Natural killer cell (primary cell): ENCODE data around the gene ATRNL1. TPM values are rescaled to one million over a fixed set of nuclear protein-coding genes. Genes with fewer than 3 reads are reported as not detected.

Source experiments
- ATAC-seq, 3 donors: fragments of 150-1000 bp in 2 of 3; fragments of 200-7000 bp in 1 of 3; cut with Tn5 transposase; 1 replicate in 1 of 3; 2 replicates in 2 of 3; pipeline ENCODE4 v1.10.0; 2021; ENCODE audit warnings: mild to moderate bottlenecking in 2 of 3, moderate library complexity in 2 of 3
- DNase-seq, 2 donors: peaks; one replicate each; pipeline versions ENCODE4 v3.0.0 to v3.0.0-alpha.2; 2013 to 2021; ENCODE audit warnings: mixed read lengths in 1 of 2
- H3K27ac ChIP-seq: one replicate; pipeline ENCODE4 v1.5.1; 2013; ENCODE audit warnings: mild to moderate bottlenecking, low read length
- H3K27me3 ChIP-seq: one replicate; pipeline ENCODE4 v1.6.1; 2013; ENCODE audit warnings: low read length; ENCODE audit not compliant: control insufficient read depth, insufficient read depth
- H3K36me3 ChIP-seq: one replicate; pipeline ENCODE4 v1.6.1; 2013; ENCODE audit warnings: low read length; ENCODE audit not compliant: control insufficient read depth, insufficient read depth
- H3K4me1 ChIP-seq: one replicate; pipeline ENCODE4 v1.6.1; 2013; ENCODE audit warnings: low read length; ENCODE audit not compliant: control insufficient read depth, insufficient read depth
- H3K4me3 ChIP-seq: one replicate; pipeline ENCODE4 v1.5.1; 2013; ENCODE audit warnings: low read length
- H3K9me3 ChIP-seq: one replicate; pipeline ENCODE4 v1.6.1; 2013; ENCODE audit warnings: low read length; ENCODE audit not compliant: control insufficient read depth, insufficient read depth
- H3K27ac Mint-ChIP-seq, 2 donors: one replicate each; pipeline ENCODE4 v1.8.0; 2022; ENCODE audit warnings: mild to moderate bottlenecking in 2 of 2, mixed read lengths in 2 of 2, moderate library complexity in 1 of 2
- H3K27me3 Mint-ChIP-seq, 2 donors: one replicate each; pipeline ENCODE4 v1.8.0; 2022; ENCODE audit warnings: low read depth in 2 of 2, mixed read lengths in 2 of 2
- H3K36me3 Mint-ChIP-seq: one replicate; pipeline ENCODE4 v1.8.0; 2022; ENCODE audit warnings: mixed read lengths
- H3K4me1 Mint-ChIP-seq, 2 donors: one replicate each; pipeline ENCODE4 v1.8.0; 2022; ENCODE audit warnings: mixed read lengths in 2 of 2
- H3K4me3 Mint-ChIP-seq: one replicate; pipeline ENCODE4 v1.8.0; 2022; ENCODE audit warnings: mild to moderate bottlenecking, moderate library complexity, mixed read lengths
- H3K9me3 Mint-ChIP-seq, 2 donors: one replicate each; pipeline ENCODE4 v1.8.0; 2022; ENCODE audit warnings: mixed read lengths in 2 of 2
- CTCF ChIP-seq: fragments of 200-600 bp; IDR thresholded peaks from one replicate; pipeline ENCODE4 v1.8.0; 2022; ENCODE audit warnings: antibody characterized with exemption
- WGBS: methylation state at CpG from one replicate; pipeline ENCODE4 v1.1.7; 2013; ENCODE audit warnings: missing lambda C conversion rate; ENCODE audit not compliant: insufficient coverage; 5-methylcytosine and 5-hydroxymethylcytosine counted together
- intact Hi-C: fragments of 100-400 bp; cut with micrococcal nuclease; formaldehyde crosslinking; loops from one replicate; pipeline ENCODE4 v1.14.2; 2022
- total RNA-seq, 4 donors: library from RNA; stranded (reverse); fragments of 120-200 nt in 1 of 4; gene quantifications; one replicate each; pipeline versions ENCODE4 v1.2.3 to v1.2.4, GENCODE V29; 2013 to 2022

The ATRNL1 gene
- total RNA-seq, 3 donors from 2014 or later (not counting 1 experiment from before 2014, with no cell fraction given), result not detected

- 44% methylated on average over 1 of the region's 1 CpG for WGBS
- H3K4me3 ChIP-seq, result no peak overlapping the region
- no peaks in the 10 kb centered on the region for H3K36me3 Mint-ChIP-seq
- peaks cover 0 to 2% of the 10 kb centered on the region in 2 donors for H3K27me3 Mint-ChIP-seq
- no peaks in the 10 kb centered on the region for H3K4me1 Mint-ChIP-seq
- no peak for ATAC-seq
- intact Hi-C loops, result no loop called here
- H3K27me3 ChIP-seq, result no peaks in the 10 kb centered on the region
- H3K4me3 Mint-ChIP-seq, result no peak overlapping the region
- no peak for DNase-seq
- no peaks in the 10 kb centered on the region for H3K36me3 ChIP-seq
- H3K9me3 Mint-ChIP-seq, result no peaks in the 10 kb centered on the region
- no peaks in the 10 kb centered on the region for H3K4me1 ChIP-seq
- TF ChIP-seq CTCF, result no peak
- H3K27ac ChIP-seq, result no peak overlapping the region
- H3K27ac Mint-ChIP-seq, result no peak overlapping the region
- H3K9me3 ChIP-seq, result no peaks in the 10 kb centered on the region
Measured at GRCh38 chr10:115052728-115053127, 40.4 kb upstream of the ATRNL1 start.

- Histone ChIP-seq H3K4me1 (no peaks in the 10 kb centered on the region), H3K36me3 (no peaks in the 10 kb centered on the region), H3K27me3 (no peaks in the 10 kb centered on the region), H3K9me3 (no peaks in the 10 kb centered on the region), H3K4me3 (no peak overlapping the region), H3K27ac (no peak overlapping the region)
- no peaks in the 10 kb centered on the region for H3K4me1 Mint-ChIP-seq
- WGBS, result 83% methylated on average over 2 of the region's 2 CpGs
- H3K4me3 Mint-ChIP-seq, result no peak overlapping the region
- no peaks in the 10 kb centered on the region for H3K9me3 Mint-ChIP-seq
- no peak overlapping the region for H3K27ac Mint-ChIP-seq
- DNase-seq (no peak), ATAC-seq (no peak)
- TF ChIP-seq CTCF, result no peak
- intact Hi-C loops, result no loop called here
- no peaks in the 10 kb centered on the region for H3K36me3 Mint-ChIP-seq
- peaks cover 0 to 2% of the 10 kb centered on the region in 2 donors for H3K27me3 Mint-ChIP-seq
Measured at GRCh38 chr10:115056186-115056585, 37.0 kb upstream of the ATRNL1 start.

- H3K27ac ChIP-seq, result no peak overlapping the region
- H3K9me3 Mint-ChIP-seq, result no peaks in the 10 kb centered on the region
- H3K27me3 Mint-ChIP-seq, result peaks cover 4 to 9% of the 10 kb centered on the region in 2 donors
- DNase-seq (no peak), ATAC-seq (no peak)
- TF ChIP-seq CTCF, result no peak
- no peak overlapping the region for H3K4me3 ChIP-seq
- intact Hi-C loops, result no loop called here
- H3K4me1 Mint-ChIP-seq, result no peaks in the 10 kb centered on the region
- H3K9me3 ChIP-seq, result no peaks in the 10 kb centered on the region
- H3K27me3 ChIP-seq, result no peaks in the 10 kb centered on the region
- H3K36me3 Mint-ChIP-seq, result no peaks in the 10 kb centered on the region
- H3K27ac Mint-ChIP-seq, result no peak overlapping the region
- WGBS, result 79% methylated on average over 6 of the region's 7 CpGs
- H3K4me3 Mint-ChIP-seq, result no peak overlapping the region
- H3K36me3 ChIP-seq, result no peaks in the 10 kb centered on the region
- H3K4me1 ChIP-seq, result no peaks in the 10 kb centered on the region
Measured at GRCh38 chr10:115059301-115059898, 33.8 kb upstream of the ATRNL1 start.
